SK-N-SH treated with all-trans-retinoic acid at 6 μM for 48 hours (cell line): Measurements from ENCODE around the gene DNAJC19.

Experiments used
- ATAC-seq: fragments of 200-7000 bp; cut with Tn5 transposase; 3 replicates; pipeline ENCODE4 v1.9.1; 2020; ENCODE audit warnings: mild to moderate bottlenecking, moderate library complexity
- ARNTL ChIP-seq: fragments of 450-650 bp; formaldehyde crosslinking; IDR thresholded peaks from 2 replicates; pipeline ENCODE4 v1.5.0; 2020; ENCODE audit warnings: low read depth, mild to moderate bottlenecking, moderate library complexity, borderline replicate concordance
- BACH2 ChIP-seq: fragments of 250-450 bp; sonication (Bioruptor Pico); IDR thresholded peaks from 2 replicates; pipeline ENCODE4 v1.9.0; 2021; ENCODE audit warnings: mild to moderate bottlenecking, borderline replicate concordance
- CSDC2 ChIP-seq: fragments of 250-450 bp; sonication (Bioruptor Pico); IDR thresholded peaks from 2 replicates; pipeline ENCODE4 v1.5.0; 2020; ENCODE audit warnings: mild to moderate bottlenecking, moderate library complexity
- CSRNP3 ChIP-seq: fragments of 250-450 bp; sonication (Bioruptor Pico); IDR thresholded peaks from 2 replicates; pipeline ENCODE4 v1.5.1; 2021; ENCODE audit warnings: mild to moderate bottlenecking, moderate library complexity
- ESRRG ChIP-seq: fragments of 250-450 bp; sonication (Bioruptor Pico); IDR thresholded peaks from 2 replicates; pipeline ENCODE4 v1.6.1; 2021; ENCODE audit warnings: mild to moderate bottlenecking
- GLIS3 ChIP-seq: fragments of 250-450 bp; sonication (Bioruptor Pico); IDR thresholded peaks from 2 replicates; pipeline ENCODE4 v1.5.0; 2020; ENCODE audit warnings: mild to moderate bottlenecking, moderate library complexity
- ISL1 ChIP-seq: fragments of 250-450 bp; sonication (Bioruptor Pico); IDR thresholded peaks from 2 replicates; pipeline ENCODE4 v2.1.2; 2022; ENCODE audit warnings: mild to moderate bottlenecking, moderate library complexity
- PATZ1 ChIP-seq: fragments of 250-450 bp; sonication (Bioruptor Pico); IDR thresholded peaks from 2 replicates; pipeline ENCODE4 v1.8.0; 2020; ENCODE audit warnings: mild to moderate bottlenecking, moderate library complexity, borderline replicate concordance
- POU6F1 ChIP-seq: fragments of 250-450 bp; sonication (Bioruptor Pico); IDR thresholded peaks from 2 replicates; pipeline ENCODE4 v1.8.0; 2021; ENCODE audit warnings: low read depth, mild to moderate bottlenecking, moderate library complexity, borderline replicate concordance
- RARB ChIP-seq: fragments of 250-450 bp; sonication (Bioruptor Pico); IDR thresholded peaks from 2 replicates; pipeline ENCODE4 v1.8.0; 2021; ENCODE audit warnings: mild to moderate bottlenecking, moderate library complexity
- SNAI2 ChIP-seq: fragments of 250-450 bp; sonication (Bioruptor Pico); IDR thresholded peaks from 2 replicates; pipeline ENCODE4 v1.5.0; 2020; ENCODE audit warnings: mild to moderate bottlenecking, moderate library complexity
- TCF4 ChIP-seq: fragments of 250-450 bp; sonication (Bioruptor Pico); IDR thresholded peaks from 2 replicates; pipeline ENCODE4 v1.8.0; 2021; ENCODE audit warnings: mild to moderate bottlenecking, moderate library complexity, borderline replicate concordance
- TOX ChIP-seq: fragments of 250-450 bp; sonication (Bioruptor Pico); IDR thresholded peaks from 2 replicates; pipeline ENCODE4 v1.8.0; 2021; ENCODE audit warnings: mild to moderate bottlenecking, moderate library complexity, borderline replicate concordance
- TSHZ2 ChIP-seq: fragments of 250-450 bp; sonication (Bioruptor Pico); IDR thresholded peaks from 2 replicates; pipeline ENCODE4 v1.5.0; 2020; ENCODE audit warnings: mild to moderate bottlenecking, moderate library complexity
- ZC3H10 ChIP-seq: fragments of 250-450 bp; sonication (Bioruptor Pico); IDR thresholded peaks from 2 replicates; pipeline ENCODE4 v1.5.1; 2021; ENCODE audit warnings: mild to moderate bottlenecking, moderate library complexity
- ZFP3 ChIP-seq: fragments of 250-450 bp; sonication (Bioruptor Pico); IDR thresholded peaks from 2 replicates; pipeline ENCODE4 v1.5.0; 2020; ENCODE audit warnings: mild to moderate bottlenecking, moderate library complexity
- ZFP30 ChIP-seq: fragments of 450-650 bp; formaldehyde crosslinking; IDR thresholded peaks from 2 replicates; pipeline ENCODE4 v1.5.0; 2022; ENCODE audit warnings: mild to moderate bottlenecking, moderate library complexity
- ZNF565 ChIP-seq: fragments of 450-650 bp; formaldehyde crosslinking; conservative IDR thresholded peaks from 2 replicates; pipeline ENCODE4 v1.5.0; 2020; ENCODE audit warnings: low read depth, mild to moderate bottlenecking, moderate library complexity
- ZNF70 ChIP-seq: fragments of 450-650 bp; formaldehyde crosslinking; IDR thresholded peaks from 2 replicates; pipeline ENCODE4 v1.5.0; 2020; ENCODE audit warnings: mild to moderate bottlenecking, moderate library complexity
- ZNF8 ChIP-seq: fragments of 450-650 bp; formaldehyde crosslinking; IDR thresholded peaks from 2 replicates; pipeline ENCODE4 v1.5.0; 2020; ENCODE audit warnings: mild to moderate bottlenecking, moderate library complexity
- TF ChIP-seq, protein P1 (sequence below): fragments of 250-450 bp; sonication (Bioruptor Pico); IDR thresholded peaks from 2 replicates; pipeline ENCODE4 v1.5.1; 2020; ENCODE audit warnings: low read depth, mild to moderate bottlenecking, moderate library complexity

DNAJC19 gene

DNA sequence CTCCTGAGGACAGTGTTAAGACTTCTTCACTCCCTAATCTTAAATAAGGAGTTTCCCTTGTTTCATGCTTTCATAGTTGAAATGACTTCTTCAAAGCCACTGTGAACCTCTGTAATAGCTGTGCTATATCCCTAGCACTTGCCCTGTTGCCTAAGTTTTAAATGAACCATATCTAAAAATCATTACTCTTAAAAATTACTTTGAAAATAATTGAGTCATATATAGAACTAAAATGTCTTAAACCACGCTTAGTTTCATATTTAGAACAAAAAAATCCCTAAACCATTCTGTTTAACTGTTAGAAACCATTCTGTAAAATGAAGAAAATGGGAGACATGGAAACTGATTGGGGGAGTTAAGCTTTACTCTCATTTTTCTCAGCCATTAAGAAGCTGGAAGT lies 29.8 kb downstream of the DNAJC19 start:
- TF ChIP-seq PATZ1 (CRISPR knock-in tag) (no peak), TCF4 (no peak), ZC3H10 (CRISPR knock-in tag) (no peak), ZNF8 (no peak), TOX (CRISPR knock-in tag) (no peak), TSHZ2 (CRISPR knock-in tag) (no peak), CSDC2 (CRISPR knock-in tag) (no peak), ARNTL (CRISPR knock-in tag) (no peak), BACH2 (no peak), RARB (CRISPR knock-in tag) (no peak), SNAI2 (CRISPR knock-in tag) (no peak), ISL1 (CRISPR knock-in tag) (no peak), ESRRG (CRISPR knock-in tag) (no peak)
- no peak for ATAC-seq

GRCh38 chr3:180947761-180948390 lies 41.7 kb downstream of the DNAJC19 start:
- no peak for ATAC-seq
- no peak for TF ChIP-seq SNAI2 (CRISPR knock-in tag)
- TF ChIP-seq, protein P1, sequence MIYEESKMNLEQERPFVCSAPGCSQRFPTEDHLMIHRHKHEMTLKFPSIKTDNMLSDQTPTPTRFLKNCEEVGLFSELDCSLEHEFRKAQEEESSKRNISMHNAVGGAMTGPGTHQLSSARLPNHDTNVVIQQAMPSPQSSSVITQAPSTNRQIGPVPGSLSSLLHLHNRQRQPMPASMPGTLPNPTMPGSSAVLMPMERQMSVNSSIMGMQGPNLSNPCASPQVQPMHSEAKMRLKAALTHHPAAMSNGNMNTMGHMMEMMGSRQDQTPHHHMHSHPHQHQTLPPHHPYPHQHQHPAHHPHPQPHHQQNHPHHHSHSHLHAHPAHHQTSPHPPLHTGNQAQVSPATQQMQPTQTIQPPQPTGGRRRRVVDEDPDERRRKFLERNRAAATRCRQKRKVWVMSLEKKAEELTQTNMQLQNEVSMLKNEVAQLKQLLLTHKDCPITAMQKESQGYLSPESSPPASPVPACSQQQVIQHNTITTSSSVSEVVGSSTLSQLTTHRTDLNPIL (CRISPR knock-in tag) = no peak
- TF ChIP-seq CSRNP3 (CRISPR knock-in tag) = no peak
- TF ChIP-seq ZNF565 (CRISPR knock-in tag) = no peak
- TF ChIP-seq GLIS3 = no peak
- TF ChIP-seq ZNF70 (CRISPR knock-in tag) = no peak
- no peak for TF ChIP-seq PATZ1 (CRISPR knock-in tag)
- TF ChIP-seq RARB (CRISPR knock-in tag) = no peak
- no peak for TF ChIP-seq ISL1 (CRISPR knock-in tag)

DNA sequence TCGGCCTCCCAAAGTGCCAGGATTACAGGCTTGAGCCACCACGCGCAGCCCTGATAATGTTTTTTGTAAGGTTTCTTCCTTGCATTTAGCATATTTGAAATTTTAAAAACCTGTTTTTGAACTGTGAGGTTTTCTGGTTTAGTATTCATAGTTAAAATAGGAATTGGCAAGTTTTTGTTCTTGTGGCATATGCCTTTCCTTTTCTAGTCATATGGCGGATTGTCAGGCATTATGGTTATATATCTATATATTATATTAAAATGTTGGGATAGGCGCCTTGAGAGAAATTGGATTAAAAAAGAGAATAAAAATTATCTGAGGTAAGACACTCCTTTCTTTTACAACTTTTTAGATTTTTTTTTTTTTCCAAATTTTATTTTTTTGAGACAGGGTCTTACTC lies 48.7 kb downstream of the DNAJC19 start:
- ATAC-seq = no peak
- TF ChIP-seq ZNF8 (no peak), ARNTL (CRISPR knock-in tag) (no peak), TOX (CRISPR knock-in tag) (no peak), POU6F1 (no peak), ZFP30 (CRISPR knock-in tag) (no peak), ZNF70 (CRISPR knock-in tag) (no peak), ZFP3 (CRISPR knock-in tag) (no peak), CSDC2 (CRISPR knock-in tag) (no peak)
